HepG2 (cell line): ENCODE measurements around the gene TMOD2. TPM values are rescaled to one million over a fixed set of nuclear protein-coding genes. Genes with fewer than 3 reads are reported as not detected.

Source experiments
- ATAC-seq: fragments of 200-7000 bp; cut with Tn5 transposase; 3 replicates; pipeline ENCODE4 v1.9.1; 2020; ENCODE audit warnings: mild to moderate bottlenecking, moderate library complexity
- BruUV-seq: library from RNA; stranded (reverse); fragments of 400-500 nt; replicated peaks from 2 replicates; lab custom pipeline; 2021; lab: Mats Ljungman, UMichigan
- CTCF ChIA-PET: fragments of 300-600 bp; formaldehyde crosslinking; extraction: SDS; loops from one replicate; lab custom pipeline; 2021; ENCODE audit warnings: low total read pairs, inconsistent platforms, low intra/inter-chr PET ratio; lab: Yijun Ruan, JAX
- POLR2A ChIA-PET: fragments of 350-600 bp; sonication (Branson Sonifier 250); formaldehyde crosslinking; loops from one replicate; lab custom pipeline; 2020; ENCODE audit warnings: antibody characterized with exemption, inconsistent platforms; lab: Yijun Ruan, JAX
- DNase-seq: peaks from one replicate; pipeline ENCODE4 v3.0.0-alpha.2; 2015; ENCODE audit warnings: low spot score
- FAIRE-seq: peaks from 3 replicates; lab custom pipeline; 2011; peaks lifted over from hg19 to GRCh38; lab: Jason Lieb, UNC
- H2AFZ ChIP-seq: one replicate; pipeline ENCODE4 v1.6.1; 2011; ENCODE audit warnings: low read length, inconsistent platforms
- H3K27ac ChIP-seq: fragments of 300-600 bp; 3 replicates; pipeline ENCODE4 v1.8.0; 2011; ENCODE audit warnings: mixed run types, mild to moderate bottlenecking, mixed read lengths, low read length, inconsistent platforms; ENCODE audit not compliant: insufficient read depth; ENCODE audit errors: extremely low read length
- H3K27me3 ChIP-seq, 2 experiments: fragments of 200-600 bp in 1 of 2; 2 replicates in 1 of 2; 3 replicates in 1 of 2; pipeline versions ENCODE4 v1.6.0 to v1.8.0; 2011; ENCODE audit warnings: low read length in 2 of 2, mild to moderate bottlenecking in 2 of 2, moderate library complexity in 2 of 2, inconsistent platforms in 1 of 2; ENCODE audit not compliant: insufficient read depth in 2 of 2, control insufficient read depth in 1 of 2
- H3K36me3 ChIP-seq, 2 experiments: fragments of 200-600 bp in 1 of 2; replicated peaks in 1 of 2; 2 replicates in 1 of 2; 3 replicates in 1 of 2; pipeline versions ENCODE4 v1.5.1 to v1.8.0; 2011; ENCODE audit warnings: low read length in 2 of 2, inconsistent platforms in 1 of 2; ENCODE audit not compliant: insufficient read depth in 2 of 2, control insufficient read depth in 1 of 2
- H3K4me1 ChIP-seq: 2 replicates; pipeline ENCODE4 v1.5.1; 2012; ENCODE audit warnings: low read length, inconsistent platforms; ENCODE audit not compliant: insufficient read depth
- H3K4me2 ChIP-seq: 2 replicates; pipeline ENCODE4 v1.6.0; 2011; ENCODE audit warnings: low read depth, low read length, inconsistent platforms
- H3K4me3 ChIP-seq, 3 experiments: fragments of 200-600 bp in 1 of 3; sonication (generic), shearing (Covaris generic) in 1 of 3; replicated peaks in 1 of 3; 2 replicates each; pipeline ENCODE4 v1.5.1; 2011 to 2016; ENCODE audit warnings: low read length in 3 of 3, inconsistent platforms in 2 of 3, low read depth in 2 of 3, mild to moderate bottlenecking in 2 of 3, control low read depth in 1 of 3, mixed read lengths in 1 of 3; ENCODE audit not compliant: insufficient read depth in 1 of 3
- H3K79me2 ChIP-seq: one replicate; pipeline ENCODE4 v1.6.1; 2011; ENCODE audit warnings: low read length, inconsistent platforms; ENCODE audit not compliant: insufficient read depth
- H3K9ac ChIP-seq: 2 replicates; pipeline ENCODE4 v1.6.0; 2011; ENCODE audit warnings: mild to moderate bottlenecking, low read depth, low read length, inconsistent platforms; ENCODE audit not compliant: insufficient read depth
- H3K9me3 ChIP-seq: 2 replicates; pipeline ENCODE4 v1.5.1; 2012; ENCODE audit warnings: mild to moderate bottlenecking, low read length
- H4K20me1 ChIP-seq: 2 replicates; pipeline ENCODE4 v1.6.0; 2011; ENCODE audit warnings: inconsistent platforms, mild to moderate bottlenecking, low read length, moderate library complexity; ENCODE audit not compliant: insufficient read depth
- HMG20B ChIP-seq: conservative IDR thresholded peaks from 2 replicates; pipeline ENCODE4 v1.6.1; 2016; ENCODE audit warnings: missing genetic modification reagents, missing compliant biosample characterization
- KAT2B ChIP-seq: fragments of 150-350 bp; IDR thresholded peaks from 2 replicates; pipeline ENCODE4 v1.6.1; 2014; ENCODE audit warnings: low read depth, low read length, borderline replicate concordance
- SKIL ChIP-seq: sonication (generic); formaldehyde crosslinking; IDR thresholded peaks from 2 replicates; pipeline ENCODE4 v1.8.0; 2022; ENCODE audit warnings: missing genetic modification reagents, mild to moderate bottlenecking, moderate library complexity, borderline replicate concordance
- SMC3 ChIP-seq: IDR thresholded peaks from 2 replicates; pipeline ENCODE4 v1.6.1; 2011; ENCODE audit warnings: low read length, improper control_type of control experiment
- SNRNP70 ChIP-seq: fragments of 200-400 bp; formaldehyde crosslinking; IDR thresholded peaks from 2 replicates; pipeline ENCODE4 v1.6.1; 2017; ENCODE audit warnings: mild to moderate bottlenecking, low read depth, low read length, moderate library complexity
- TOPORS ChIP-seq: sonication (generic); formaldehyde crosslinking; IDR thresholded peaks from 2 replicates; pipeline ENCODE4 v1.8.0; 2023; ENCODE audit warnings: mild to moderate bottlenecking, missing genetic modification reagents
- WIZ ChIP-seq: sonication (generic); formaldehyde crosslinking; IDR thresholded peaks from 2 replicates; pipeline ENCODE4 v1.5.1; 2020; ENCODE audit warnings: mild to moderate bottlenecking, missing genetic modification reagents
- WGBS: methylation state at CpG from one replicate; pipeline ENCODE4 v1.1.6; 2017; ENCODE audit warnings: low lambda C conversion rate; 5-methylcytosine and 5-hydroxymethylcytosine counted together
- in situ Hi-C: cut with HindIII; loops from 2 replicates; pipeline ENCODE4 v1.10.0; 2017; ENCODE audit warnings: low pct_unique_long_range_greater_than_20kb; ENCODE audit not compliant: extremely low pct_ligation_motif_present
- intact Hi-C: fragments of 100-400 bp; cut with micrococcal nuclease; formaldehyde crosslinking; loops from one replicate; pipeline ENCODE4 v1.10.0; 2022; ENCODE audit not compliant: unreplicated experiment
- polyA plus RNA-seq, 8 experiments: library from polyadenylated mRNA; depleted of rRNA in 3 of 8; stranded (reverse) in 7 of 8; unstranded in 1 of 8; fragments of >200 nt; fragmentation: Illumina TruSeq in 4 of 8; extraction: Trizol in 4 of 8; gene quantifications; 2 replicates each; pipeline versions ENCODE4 v1.2.1 to v1.2.3, GENCODE V29; 2011 to 2016; ENCODE audit warnings: low read depth in 4 of 8, missing spikeins in 1 of 8, mixed read lengths in 1 of 8; ENCODE audit not compliant: insufficient read depth in 1 of 8
- total RNA-seq, 5 experiments: library from RNA; depleted of rRNA; stranded (reverse); fragments of >200 nt; fragmentation: Illumina TruSeq; extraction: Trizol; gene quantifications; 2 replicates each; pipeline ENCODE4 v1.2.3, GENCODE V29; 2016; ENCODE audit warnings: low read depth in 1 of 5
- TF ChIP-seq, protein P1 (sequence below): sonication (generic); formaldehyde crosslinking; IDR thresholded peaks from 2 replicates; pipeline ENCODE4 v1.4.0; 2020; ENCODE audit warnings: missing genetic modification reagents

The TMOD2 gene
- total and polyA plus RNA-seq, 2 of the 13 experiments (the other 11 are each of a cell fraction or from before 2014, with no cell fraction given), result 0.01 to 0.02 TPM

DNA sequence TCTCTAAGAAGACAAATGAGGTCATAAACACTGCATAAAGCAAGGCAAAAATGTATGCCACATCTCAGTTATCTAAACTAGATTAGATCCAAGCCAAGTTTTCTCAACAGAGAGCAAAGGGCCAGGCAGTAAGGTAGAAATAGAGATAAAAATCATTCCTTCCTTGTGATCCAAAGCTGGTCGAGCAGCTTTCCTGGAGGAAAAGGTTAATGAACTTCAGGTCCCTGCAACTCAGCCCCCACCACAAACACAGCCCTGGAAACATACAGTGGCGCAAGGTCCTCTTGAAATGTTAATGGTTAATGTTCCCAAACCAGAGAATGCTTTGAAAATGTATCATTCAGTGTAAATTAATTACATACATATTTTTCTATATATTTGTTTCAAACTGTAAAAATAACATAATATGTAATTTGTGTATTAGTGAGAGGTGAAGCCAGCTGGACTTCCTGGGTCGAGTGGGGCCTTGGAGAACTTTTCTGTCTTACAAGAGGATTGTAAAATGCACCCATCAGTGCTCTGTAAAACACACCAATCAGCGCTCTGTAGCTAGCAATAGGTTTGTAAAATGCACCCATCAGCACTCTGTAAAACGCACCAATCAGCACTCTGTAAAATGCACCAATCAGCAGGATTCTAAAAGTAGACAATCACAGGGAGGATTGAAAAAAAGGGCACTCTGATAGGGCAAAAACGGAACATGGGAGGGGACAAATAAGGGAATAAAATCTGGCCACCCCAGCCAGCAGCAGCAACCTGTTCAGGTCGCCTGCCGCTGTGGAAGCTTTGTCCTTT lies 31.0 kb upstream of the TMOD2 start (continued):
- TF ChIP-seq SKIL (CRISPR knock-in tag) (no peak), SMC3 (no peak), HMG20B (CRISPR knock-in tag) (no peak), WIZ (no peak)
- TF ChIP-seq, protein P1, sequence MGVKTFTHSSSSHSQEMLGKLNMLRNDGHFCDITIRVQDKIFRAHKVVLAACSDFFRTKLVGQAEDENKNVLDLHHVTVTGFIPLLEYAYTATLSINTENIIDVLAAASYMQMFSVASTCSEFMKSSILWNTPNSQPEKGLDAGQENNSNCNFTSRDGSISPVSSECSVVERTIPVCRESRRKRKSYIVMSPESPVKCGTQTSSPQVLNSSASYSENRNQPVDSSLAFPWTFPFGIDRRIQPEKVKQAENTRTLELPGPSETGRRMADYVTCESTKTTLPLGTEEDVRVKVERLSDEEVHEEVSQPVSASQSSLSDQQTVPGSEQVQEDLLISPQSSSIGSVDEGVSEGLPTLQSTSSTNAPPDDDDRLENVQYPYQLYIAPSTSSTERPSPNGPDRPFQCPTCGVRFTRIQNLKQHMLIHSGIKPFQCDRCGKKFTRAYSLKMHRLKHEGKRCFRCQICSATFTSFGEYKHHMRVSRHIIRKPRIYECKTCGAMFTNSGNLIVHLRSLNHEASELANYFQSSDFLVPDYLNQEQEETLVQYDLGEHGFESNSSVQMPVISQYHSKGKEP, result no peak

- H3K9me3 ChIP-seq, result no peaks in the 10 kb centered on the region
- no peak overlapping the region for H3K4me2 ChIP-seq
- TF ChIP-seq SNRNP70 (no peak), TOPORS (CRISPR knock-in tag) (no peak), KAT2B (no peak)
- H2AFZ ChIP-seq, result no peak overlapping the region
- no peaks in the 10 kb centered on the region for H4K20me1 ChIP-seq
- no TSS peak for BruUV-seq
- no peak for FAIRE-seq
- intact Hi-C loops, result no loop called here
- H3K4me3 ChIP-seq, result no peak overlapping the region
- no peaks in the 10 kb centered on the region for H3K27me3 ChIP-seq
- H3K27ac ChIP-seq, result no peak overlapping the region
- ChIA-PET POLR2A (no interaction called here), CTCF (no interaction called here)
- in situ Hi-C loops, result no loop called here
- no peak for DNase-seq
- ATAC-seq, result no peak
- H3K79me2 ChIP-seq, result no peaks in the 10 kb centered on the region
- H3K9ac ChIP-seq, result no peak overlapping the region
- H3K4me1 ChIP-seq, result peaks cover 16% of the 10 kb centered on the region
- 41% methylated on average over 5 of the region's 5 CpGs for WGBS
- H3K36me3 ChIP-seq, result no peaks in the 10 kb centered on the region
Observed at GRCh38 chr15:51721199-51721960, 30.0 kb upstream of the TMOD2 start.
